ENCODE data around the gene LYRM2.

Gene LYRM2

GRCh38 chr6:89539779-89540178 is 98.8 kb downstream of the LYRM2 start:
- TF ChIP-seq CTCF (IDR thresholded peaks at IDR 0.05; ENCODE audit: low read depth, low read length), result no peak
- in situ Hi-C loops (cut with HindIII; ENCODE audit: low sequenced_read_pairs), result no loop called here
- H3K4me3 ChIP-seq (ENCODE audit: low read depth, low read length), result no peak overlapping the region
- no peak for DNase-seq (ENCODE audit: low read depth, low spot score)

- H3K4me3 ChIP-seq (ENCODE audit: low read depth, low read length), result no peak overlapping the region
- in situ Hi-C loops (cut with HindIII; ENCODE audit: low sequenced_read_pairs), result no loop called here
- TF ChIP-seq CTCF (IDR thresholded peaks at IDR 0.05; ENCODE audit: low read depth, low read length), result peak; percentile 8
- no peak for DNase-seq (ENCODE audit: low read depth, low spot score)
Observed at GRCh38 chr6:89536231-89536630, 102.3 kb downstream of the LYRM2 start.

GRCh38 chr6:89530982-89531381 is 107.6 kb downstream of the LYRM2 start:
- H3K4me3 ChIP-seq (ENCODE audit: low read depth, low read length), result no peak overlapping the region
- DNase-seq (ENCODE audit: low read depth, low spot score), result no peak
- TF ChIP-seq CTCF (IDR thresholded peaks at IDR 0.05; ENCODE audit: low read depth, low read length), result no peak
- in situ Hi-C loops (cut with HindIII; ENCODE audit: low sequenced_read_pairs), result no loop called here

- in situ Hi-C loops (cut with HindIII; ENCODE audit: low sequenced_read_pairs), result no loop called here
Observed at GRCh38 chr6:89528866-89529265, 109.7 kb downstream of the LYRM2 start.

GRCh38 chr6:89527634-89528033 is 110.9 kb downstream of the LYRM2 start:
- in situ Hi-C loops (cut with HindIII; ENCODE audit: low sequenced_read_pairs), result no loop called here
- DNase-seq (ENCODE audit: low read depth, low spot score), result no peak
- TF ChIP-seq CTCF (IDR thresholded peaks at IDR 0.05; ENCODE audit: low read depth, low read length), result no peak
- no peak overlapping the region for H3K4me3 ChIP-seq (ENCODE audit: low read depth, low read length)

More at GRCh38 chr6:89528866-89529265, 109.7 kb downstream of the LYRM2 start:
- no peak overlapping the region for H3K4me3 ChIP-seq (ENCODE audit: low read depth, low read length)
- no peak for DNase-seq (ENCODE audit: low read depth, low spot score)
- TF ChIP-seq CTCF (IDR thresholded peaks at IDR 0.05; ENCODE audit: low read depth, low read length), result no peak

GRCh38 chr6:89526563-89526869 is 112.0 kb downstream of the LYRM2 start:
- no peak for DNase-seq (ENCODE audit: low read depth, low spot score)
- H3K4me3 ChIP-seq (ENCODE audit: low read depth, low read length), result no peak overlapping the region
- TF ChIP-seq CTCF (IDR thresholded peaks at IDR 0.05; ENCODE audit: low read depth, low read length), result no peak
- in situ Hi-C loops (cut with HindIII; ENCODE audit: low sequenced_read_pairs), result no loop called here

All from astrocyte of the spinal cord (primary cell).